GM12872 (cell line): ENCODE results near the gene TPX2.

Experiments
- CTCF ChIP-seq: IDR thresholded peaks from 3 replicates; pipeline ENCODE4 v1.5.1; 2011; ENCODE audit warnings: low read depth, mild to moderate bottlenecking, low read length, moderate library complexity; ENCODE audit not compliant: insufficient read depth

The TPX2 gene

GRCh38 chr20:31731321-31731717, 7.8 kb upstream of the TPX2 start:
- TF ChIP-seq CTCF: no peak

GRCh38 chr20:31739550-31739977, 474 bp downstream of the TPX2 start:
- TF ChIP-seq CTCF: no peak

GRCh38 chr20:31740208-31740607, 1.1 kb downstream of the TPX2 start:
- TF ChIP-seq CTCF: no peak

- TF ChIP-seq CTCF: no peak
Measured at GRCh38 chr20:31740656-31741323, 1.7 kb downstream of the TPX2 start.

- no peak for TF ChIP-seq CTCF
Measured at GRCh38 chr20:31746068-31746878, 7.2 kb downstream of the TPX2 start.

- no peak for TF ChIP-seq CTCF
Measured at GRCh38 chr20:31747640-31748039, 8.6 kb downstream of the TPX2 start.

GRCh38 chr20:31749223-31749622, 10.1 kb downstream of the TPX2 start:
- no peak for TF ChIP-seq CTCF
